Measurements from ENCODE around the gene TXK.

Gene TXK

GRCh38 chr4:48073567-48074103 is 60.4 kb downstream of the TXK start:
- no peak for DNase-seq
- Mint-ChIP-seq H3K9me3 (no peaks in the 10 kb centered on the region), H3K27me3 (no peaks in the 10 kb centered on the region), H3K4me3 (no peak overlapping the region), H3K4me1 (ENCODE audit: low read depth) (peaks cover 16% of the 10 kb centered on the region), H3K27ac (no peak overlapping the region), H3K36me3 (ENCODE audit: low read depth) (peaks cover 41% of the 10 kb centered on the region)

GRCh38 chr4:48071191-48071590 is 62.9 kb downstream of the TXK start:
- no peaks in the 10 kb centered on the region for H3K27me3 Mint-ChIP-seq
- H3K4me1 Mint-ChIP-seq (ENCODE audit: low read depth) = peaks cover 13% of the 10 kb centered on the region
- H3K9me3 Mint-ChIP-seq = no peaks in the 10 kb centered on the region
- H3K4me3 Mint-ChIP-seq = no peak overlapping the region
- peaks cover 59% of the 10 kb centered on the region for H3K36me3 Mint-ChIP-seq (ENCODE audit: low read depth)
- DNase-seq = no peak
- H3K27ac Mint-ChIP-seq = no peak overlapping the region

- no peak for DNase-seq
- Mint-ChIP-seq H3K36me3 (ENCODE audit: low read depth) (peaks cover 56% of the 10 kb centered on the region), H3K4me1 (ENCODE audit: low read depth) (peaks cover 30% of the 10 kb centered on the region), H3K4me3 (no peak overlapping the region), H3K9me3 (no peaks in the 10 kb centered on the region), H3K27me3 (no peaks in the 10 kb centered on the region), H3K27ac (no peak overlapping the region)
These were observed 65.0 kb downstream of the TXK start for GRCh38 chr4:48069026-48069425.

GRCh38 chr4:48068182-48068581 is 65.9 kb downstream of the TXK start:
- peaks cover 50% of the 10 kb centered on the region for H3K36me3 Mint-ChIP-seq (ENCODE audit: low read depth)
- peaks cover 32% of the 10 kb centered on the region for H3K4me1 Mint-ChIP-seq (ENCODE audit: low read depth)
- H3K27ac Mint-ChIP-seq = no peak overlapping the region
- no peaks in the 10 kb centered on the region for H3K27me3 Mint-ChIP-seq
- no peaks in the 10 kb centered on the region for H3K9me3 Mint-ChIP-seq
- H3K4me3 Mint-ChIP-seq = no peak overlapping the region
- DNase-seq = no peak

- Mint-ChIP-seq H3K4me3 (no peak overlapping the region), H3K27ac (no peak overlapping the region), H3K4me1 (ENCODE audit: low read depth) (peaks cover 36% of the 10 kb centered on the region), H3K36me3 (ENCODE audit: low read depth) (peaks cover 50% of the 10 kb centered on the region), H3K9me3 (peaks cover 3% of the 10 kb centered on the region), H3K27me3 (no peaks in the 10 kb centered on the region)
- no peak for DNase-seq
These were observed 66.5 kb downstream of the TXK start for GRCh38 chr4:48067536-48067935.

GRCh38 chr4:48065587-48066052 is 68.4 kb downstream of the TXK start:
- Mint-ChIP-seq H3K27ac (peak overlapping the region; percentile 79), H3K27me3 (no peaks in the 10 kb centered on the region), H3K9me3 (peaks cover 21% of the 10 kb centered on the region), H3K36me3 (ENCODE audit: low read depth) (peaks cover 41% of the 10 kb centered on the region), H3K4me3 (no peak overlapping the region), H3K4me1 (ENCODE audit: low read depth) (peaks cover 36% of the 10 kb centered on the region)
- no peak for DNase-seq

- H3K27ac Mint-ChIP-seq = no peak overlapping the region
- no peaks in the 10 kb centered on the region for H3K27me3 Mint-ChIP-seq
- peaks cover 36% of the 10 kb centered on the region for H3K36me3 Mint-ChIP-seq (ENCODE audit: low read depth)
- DNase-seq = no peak
- no peak overlapping the region for H3K4me3 Mint-ChIP-seq
- H3K9me3 Mint-ChIP-seq = peaks cover 25% of the 10 kb centered on the region
- H3K4me1 Mint-ChIP-seq (ENCODE audit: low read depth) = peaks cover 42% of the 10 kb centered on the region
These were observed 69.7 kb downstream of the TXK start for GRCh38 chr4:48064349-48064748.

- Mint-ChIP-seq H3K4me3 (no peak overlapping the region), H3K27ac (no peak overlapping the region), H3K4me1 (ENCODE audit: low read depth) (peaks cover 21% of the 10 kb centered on the region), H3K9me3 (peaks cover 29% of the 10 kb centered on the region), H3K27me3 (peaks cover 4% of the 10 kb centered on the region), H3K36me3 (ENCODE audit: low read depth) (peaks cover 9% of the 10 kb centered on the region)
- no peak for DNase-seq
These were observed 75.2 kb downstream of the TXK start for GRCh38 chr4:48058617-48059530.

- H3K27me3 Mint-ChIP-seq = peaks cover 9% of the 10 kb centered on the region
- H3K4me1 Mint-ChIP-seq (ENCODE audit: low read depth) = peaks cover 35% of the 10 kb centered on the region
- H3K27ac Mint-ChIP-seq = no peak overlapping the region
- no peaks in the 10 kb centered on the region for H3K36me3 Mint-ChIP-seq (ENCODE audit: low read depth)
- DNase-seq = no peak
- no peaks in the 10 kb centered on the region for H3K9me3 Mint-ChIP-seq
- no peak overlapping the region for H3K4me3 Mint-ChIP-seq
These were observed 83.0 kb downstream of the TXK start for GRCh38 chr4:48051078-48051477.

GRCh38 chr4:48049483-48049882 is 84.6 kb downstream of the TXK start:
- Mint-ChIP-seq H3K36me3 (ENCODE audit: low read depth) (no peaks in the 10 kb centered on the region), H3K4me1 (ENCODE audit: low read depth) (peaks cover 50% of the 10 kb centered on the region), H3K4me3 (no peak overlapping the region), H3K27me3 (peaks cover 9% of the 10 kb centered on the region), H3K27ac (no peak overlapping the region), H3K9me3 (no peaks in the 10 kb centered on the region)
- no peak for DNase-seq

GRCh38 chr4:48047896-48048295 is 86.2 kb downstream of the TXK start:
- no peaks in the 10 kb centered on the region for H3K36me3 Mint-ChIP-seq (ENCODE audit: low read depth)
- DNase-seq = no peak
- peaks cover 65% of the 10 kb centered on the region for H3K4me1 Mint-ChIP-seq (ENCODE audit: low read depth)
- no peak overlapping the region for H3K27ac Mint-ChIP-seq
- H3K9me3 Mint-ChIP-seq = no peaks in the 10 kb centered on the region
- no peak overlapping the region for H3K4me3 Mint-ChIP-seq
- peaks cover 9% of the 10 kb centered on the region for H3K27me3 Mint-ChIP-seq

- Mint-ChIP-seq H3K27me3 (peaks cover 9% of the 10 kb centered on the region), H3K9me3 (no peaks in the 10 kb centered on the region), H3K36me3 (ENCODE audit: low read depth) (no peaks in the 10 kb centered on the region), H3K4me3 (peak overlapping the region; percentile 23), H3K4me1 (ENCODE audit: low read depth) (peaks cover 69% of the 10 kb centered on the region), H3K27ac (peak overlapping the region; percentile 67)
- peak; percentile 82 for DNase-seq
These were observed 86.6 kb downstream of the TXK start for GRCh38 chr4:48047421-48047844.

GRCh38 chr4:48046059-48046458 is 88.0 kb downstream of the TXK start:
- peaks cover 9% of the 10 kb centered on the region for H3K27me3 Mint-ChIP-seq
- H3K4me1 Mint-ChIP-seq (ENCODE audit: low read depth) = peaks cover 83% of the 10 kb centered on the region
- H3K36me3 Mint-ChIP-seq (ENCODE audit: low read depth) = no peaks in the 10 kb centered on the region
- no peaks in the 10 kb centered on the region for H3K9me3 Mint-ChIP-seq
- H3K4me3 Mint-ChIP-seq = peak overlapping the region; percentile 28
- no peak for DNase-seq
- H3K27ac Mint-ChIP-seq = peak overlapping the region; percentile 78

- Mint-ChIP-seq H3K9me3 (no peaks in the 10 kb centered on the region), H3K36me3 (ENCODE audit: low read depth) (no peaks in the 10 kb centered on the region), H3K27ac (no peak overlapping the region), H3K4me1 (ENCODE audit: low read depth) (peaks cover 84% of the 10 kb centered on the region), H3K27me3 (peaks cover 5% of the 10 kb centered on the region), H3K4me3 (no peak overlapping the region)
- no peak for DNase-seq
These were observed 89.8 kb downstream of the TXK start for GRCh38 chr4:48044298-48044697.

GRCh38 chr4:48043504-48043903 is 90.5 kb downstream of the TXK start:
- H3K27ac Mint-ChIP-seq = no peak overlapping the region
- H3K27me3 Mint-ChIP-seq = peaks cover 4% of the 10 kb centered on the region

More at GRCh38 chr4:48043504-48043903, 90.5 kb downstream of the TXK start:
- Mint-ChIP-seq H3K9me3 (no peaks in the 10 kb centered on the region), H3K4me3 (no peak overlapping the region), H3K36me3 (ENCODE audit: low read depth) (no peaks in the 10 kb centered on the region), H3K4me1 (ENCODE audit: low read depth) (peaks cover 83% of the 10 kb centered on the region)
- no peak for DNase-seq

Data from activated T-cell treated with anti-CD3 and anti-CD28 coated beads, Interleukin-2, amount 50 U/mL, for 24 hours (primary cell).